Small intestine (tissue), 7 donors: ENCODE results near the gene FANCG. TPM values are rescaled to one million over a fixed set of nuclear protein-coding genes. Genes with fewer than 3 reads are reported as not detected.

Experiments
- DNase-seq, 2 donors: peaks; one replicate each; pipeline versions ENCODE4 v3.0.0 to v3.0.0-alpha.2; 2013
- FAIRE-seq: peaks from 2 replicates; lab custom pipeline; 2012; peaks lifted over from hg19 to GRCh38; lab: Jason Lieb, UNC
- H3K27ac ChIP-seq, 3 donors: one replicate each; pipeline ENCODE4 v1.5.1; 2013; ENCODE audit warnings: low read length in 2 of 3, mild to moderate bottlenecking in 2 of 3, control low read depth in 1 of 3, inconsistent platforms in 1 of 3, low read depth in 1 of 3, moderate library complexity in 1 of 3
- H3K27me3 ChIP-seq, 3 donors: one replicate each; pipeline ENCODE4 v1.6.1; 2013; ENCODE audit warnings: low read length in 3 of 3, inconsistent platforms in 1 of 3; ENCODE audit not compliant: control insufficient read depth in 3 of 3, insufficient read depth in 3 of 3
- H3K36me3 ChIP-seq, 3 donors: one replicate each; pipeline ENCODE4 v1.6.1; 2013; ENCODE audit warnings: low read length in 3 of 3, inconsistent platforms in 1 of 3, low read depth in 1 of 3, mild to moderate bottlenecking in 1 of 3, moderate library complexity in 1 of 3; ENCODE audit not compliant: control insufficient read depth in 3 of 3, insufficient read depth in 2 of 3
- H3K4me1 ChIP-seq, 3 donors: one replicate each; pipeline ENCODE4 v1.6.1; 2013; ENCODE audit warnings: low read length in 2 of 3, inconsistent platforms in 1 of 3, low read depth in 1 of 3, mild to moderate bottlenecking in 1 of 3, moderate library complexity in 1 of 3; ENCODE audit not compliant: control insufficient read depth in 3 of 3, insufficient read depth in 2 of 3
- H3K4me3 ChIP-seq, 3 donors: one replicate each; pipeline ENCODE4 v1.5.1; 2013; ENCODE audit warnings: low read length in 3 of 3, control low read depth in 1 of 3, inconsistent platforms in 1 of 3, low read depth in 1 of 3, mild to moderate bottlenecking in 1 of 3, moderate library complexity in 1 of 3
- H3K9me3 ChIP-seq, 2 donors: one replicate each; pipeline ENCODE4 v1.6.1; 2013; ENCODE audit warnings: low read depth in 1 of 2, low read length in 1 of 2; ENCODE audit not compliant: control insufficient read depth in 2 of 2, insufficient read depth in 1 of 2
- WGBS, 3 donors: extraction: QIAGEN DNeasy Blood & Tissue Kit; methylation state at CpG; one replicate each; pipeline ENCODE4 v1.1.7; 2013; 5-methylcytosine and 5-hydroxymethylcytosine counted together
- polyA plus RNA-seq, 4 donors: library from polyadenylated mRNA; stranded (reverse) in 3 of 4; unstranded in 1 of 4; fragments of 200-250 nt in 3 of 4; fragments of 120-200 nt in 1 of 4; gene quantifications; one replicate each; pipeline versions ENCODE4 v1.2.1 to v1.2.3, GENCODE V29; 2013
- donor health status: healthy with polysubstance abuse.
- donor health status: control.
- donor health status: control.
- donor health status: Bipolar disorder and iron deficiency.
- donor health status: healthy.

Gene FANCG
- polyA plus RNA-seq, 4 donors, result 10.0 to 22.9 (median 16.7) TPM

DNA sequence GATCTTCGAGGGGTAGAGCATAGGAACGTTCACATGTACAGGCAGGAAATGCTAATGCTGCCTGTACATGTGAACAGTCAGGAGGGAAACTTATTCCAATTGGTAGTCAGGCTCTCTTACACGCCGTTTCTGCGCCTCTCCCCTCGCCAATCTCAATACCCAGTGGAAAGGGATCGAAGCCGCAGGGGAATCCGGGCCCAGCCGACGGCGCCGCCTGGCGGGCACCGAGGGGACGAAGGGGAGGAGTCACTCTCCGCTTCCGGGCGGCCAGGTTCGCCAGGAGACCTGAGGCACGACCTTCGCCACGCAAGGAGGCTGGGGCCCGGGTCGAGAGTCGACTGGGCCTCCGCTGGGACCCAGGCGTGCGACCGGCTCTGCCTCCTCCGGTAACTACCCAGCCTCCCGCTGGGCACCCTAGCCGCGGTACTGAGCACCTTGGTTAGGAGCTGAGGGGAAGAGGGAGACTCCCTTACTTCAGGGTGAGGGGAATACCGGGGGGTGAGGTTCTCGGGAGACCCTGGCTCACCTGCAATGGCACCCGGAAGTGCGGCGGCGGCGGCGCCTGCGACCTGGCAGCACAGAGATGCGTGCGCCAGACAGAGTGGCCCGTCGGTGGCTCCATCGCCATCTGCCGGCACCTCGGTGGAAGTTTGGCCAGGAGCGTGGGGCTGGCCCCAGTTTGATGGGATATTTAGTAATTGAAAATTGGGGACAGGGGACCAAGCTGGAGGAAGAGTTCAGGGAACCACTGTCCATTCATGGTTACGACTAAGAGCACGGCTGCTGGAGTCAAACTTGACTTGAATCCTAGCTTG, 16.5 kb upstream of the FANCG start, which contains the start of gene PIGO:
PIGO (minus strand) TSS at position 557 of the 815 bp plus-strand sequence. CDS start 1,026 bp downstream, outside the sequence.
- DNase-seq (peak; percentile 91 to 97), FAIRE-seq (no peak)
- 0% methylated on average over 45 to 53 of the region's 53 CpGs for WGBS, 3 donors
- Histone ChIP-seq H3K27ac (peak within 1 kb of the TSS; percentile 93 to 99 (median 97)), H3K9me3 (no peaks in the 10 kb centered on the region), H3K4me1 (peaks cover 0 to 9% (median 2%) of the 10 kb centered on the region in 3 donors), H3K27me3 (no peaks in the 10 kb centered on the region), H3K36me3 (peaks cover 6 to 48% (median 7%) of the 10 kb centered on the region in 3 donors), H3K4me3 (peak within 1 kb of the TSS; percentile 61 to 96 (median 62))

DNA sequence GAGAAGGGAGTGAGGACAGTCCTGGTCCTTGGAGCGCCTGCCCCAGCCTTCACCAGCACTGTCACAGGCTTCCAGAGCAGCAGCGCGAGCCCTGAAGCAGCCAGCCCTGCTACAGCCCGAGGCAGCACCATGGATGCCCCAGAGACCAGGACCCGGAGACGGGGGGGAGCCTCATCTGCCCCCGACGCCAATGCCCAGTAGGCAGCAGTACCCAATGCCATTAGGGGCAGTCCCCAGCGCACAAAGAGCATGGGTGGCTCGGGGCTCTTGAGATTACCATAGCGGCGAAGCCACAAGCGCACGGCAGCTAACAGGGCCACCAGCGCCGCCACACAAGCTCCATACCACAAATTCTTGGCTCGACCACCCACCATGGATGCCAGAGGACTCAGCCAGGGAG, 11.8 kb upstream of the FANCG start:
- Histone ChIP-seq H3K27me3 (no peaks in the 10 kb centered on the region), H3K36me3 (peaks cover 3 to 66% (median 18%) of the 10 kb centered on the region in 3 donors), H3K4me1 (peaks cover 0 to 9% (median 0%) of the 10 kb centered on the region in 3 donors), H3K4me3 (no peak overlapping the region), H3K27ac (no peak overlapping the region), H3K9me3 (no peaks in the 10 kb centered on the region)
- FAIRE-seq (no peak), DNase-seq (no peak)
- 95 to 96% (median 96%) methylated on average over 17 of the region's 17 CpGs for WGBS, 3 donors

DNA sequence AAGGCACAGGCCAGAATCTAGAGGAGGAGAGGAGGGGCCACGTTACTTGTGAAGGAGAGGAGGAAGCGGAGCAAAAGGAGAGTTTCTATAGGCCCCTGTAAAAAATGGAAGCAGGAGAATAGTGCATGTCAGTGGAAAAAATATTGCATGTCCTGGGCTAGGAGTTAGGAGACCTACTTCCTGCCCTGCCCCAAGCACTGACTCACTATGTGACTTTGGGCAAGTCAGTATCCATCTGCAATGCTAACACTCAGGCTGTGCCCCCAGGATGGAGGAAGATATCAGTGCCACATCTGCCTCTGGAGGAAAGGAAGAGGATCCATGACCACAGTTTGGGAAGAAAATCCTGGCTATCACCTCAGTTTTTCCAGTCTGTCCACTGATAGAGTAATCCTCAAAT, 9.7 kb upstream of the FANCG start:
- Histone ChIP-seq H3K4me3 (no peak overlapping the region), H3K9me3 (no peaks in the 10 kb centered on the region), H3K36me3 (peaks cover 3 to 64% (median 18%) of the 10 kb centered on the region in 3 donors), H3K27me3 (no peaks in the 10 kb centered on the region), H3K4me1 (no peaks in the 10 kb centered on the region), H3K27ac (no peak overlapping the region)
- FAIRE-seq, result no peak
- no peak for DNase-seq
- WGBS, 3 donors, result 89 to 100% (median 96%) methylated on average over 2 of the region's 2 CpGs

DNA sequence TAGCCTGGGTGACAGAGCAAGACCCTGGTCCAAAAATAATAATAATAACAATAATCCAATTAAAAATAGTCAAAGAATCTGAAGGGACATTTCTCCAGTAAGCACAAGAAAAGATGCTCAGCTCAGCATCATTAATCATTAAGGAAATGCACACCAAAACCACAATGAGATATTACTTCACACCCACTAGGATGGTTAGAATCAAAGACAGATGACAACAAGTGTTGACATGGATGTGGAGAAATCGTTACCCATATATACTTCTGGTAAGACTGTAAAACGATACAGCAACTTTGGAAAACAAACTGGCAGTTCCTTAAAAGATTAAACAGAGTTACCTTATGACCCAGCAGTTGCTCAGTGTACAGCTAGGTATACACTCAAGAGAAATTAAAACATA, 5.3 kb upstream of the FANCG start:
- H3K27me3 ChIP-seq, result no peaks in the 10 kb centered on the region
- DNase-seq, result no peak
- no peak overlapping the region for H3K27ac ChIP-seq
- no peak for FAIRE-seq
- WGBS, 3 donors, result 75 to 90% (median 88%) methylated on average over 2 of the region's 2 CpGs
- no peaks in the 10 kb centered on the region for H3K9me3 ChIP-seq
- H3K4me1 ChIP-seq, result no peaks in the 10 kb centered on the region
- H3K36me3 ChIP-seq, result peaks cover 3 to 29% (median 11%) of the 10 kb centered on the region in 3 donors
- no peak overlapping the region for H3K4me3 ChIP-seq

DNA sequence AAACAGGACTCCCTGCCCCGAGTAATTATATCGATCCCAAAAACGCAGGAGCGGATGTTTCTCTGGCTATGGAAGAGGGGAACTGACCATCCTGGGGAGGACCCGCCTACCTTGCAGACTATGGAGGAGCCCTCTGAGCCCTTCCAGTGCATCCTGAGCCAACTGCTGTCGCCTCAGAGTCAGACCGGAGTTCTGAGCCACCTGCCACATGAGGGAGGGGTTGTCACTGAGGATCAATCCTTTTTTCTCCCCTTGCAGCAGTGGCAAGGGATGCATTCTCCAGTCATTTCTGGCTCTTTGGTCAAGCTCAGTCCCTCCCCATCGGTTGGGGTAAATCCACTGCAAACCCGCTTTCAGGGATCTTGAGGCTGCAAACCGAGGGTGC, 709 bp downstream of the FANCG start:
- DNase-seq, result peak in 1 of 2 donors; percentile 11
- Histone ChIP-seq H3K4me1 (peaks cover 0 to 12% (median 0%) of the 10 kb centered on the region in 3 donors), H3K36me3 (peaks cover 0 to 35% (median 0%) of the 10 kb centered on the region in 3 donors), H3K27me3 (no peaks in the 10 kb centered on the region), H3K4me3 (peak overlapping the region; percentile 71 to 95 (median 83)), H3K27ac (peak overlapping the region in 2 of 3 donors; percentile 79 to 90), H3K9me3 (no peaks in the 10 kb centered on the region)
- FAIRE-seq, result no peak
- 2 to 4% (median 4%) methylated on average over 9 to 10 of the region's 10 CpGs for WGBS, 3 donors

DNA sequence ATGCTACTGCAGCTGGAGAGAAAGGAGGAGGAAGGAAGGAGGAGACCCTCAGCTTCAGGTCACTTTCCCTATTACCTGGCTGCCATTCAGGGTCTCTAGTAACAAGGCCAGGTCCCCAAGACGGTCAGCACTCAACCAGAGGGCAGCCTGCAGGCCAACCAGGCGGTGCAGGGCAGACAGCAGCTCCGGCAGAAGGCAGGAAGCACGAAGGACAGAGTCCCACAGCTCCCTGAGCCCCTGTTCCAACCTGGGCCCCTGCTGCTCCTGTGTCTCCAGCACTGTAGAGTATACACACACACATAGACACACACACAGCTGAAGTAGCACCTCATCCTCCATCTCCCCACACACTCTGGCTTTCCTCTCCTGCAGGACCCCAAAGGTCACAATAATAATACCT, 1.7 kb downstream of the FANCG start:
- WGBS, 3 donors, result 70 to 78% (median 71%) methylated on average over 4 of the region's 4 CpGs
- no peak for FAIRE-seq
- Histone ChIP-seq H3K27ac (no peak overlapping the region), H3K4me1 (peaks cover 0 to 12% (median 0%) of the 10 kb centered on the region in 3 donors), H3K36me3 (peaks cover 0 to 38% (median 0%) of the 10 kb centered on the region in 3 donors), H3K9me3 (no peaks in the 10 kb centered on the region), H3K27me3 (no peaks in the 10 kb centered on the region), H3K4me3 (no peak overlapping the region)
- no peak for DNase-seq

DNA sequence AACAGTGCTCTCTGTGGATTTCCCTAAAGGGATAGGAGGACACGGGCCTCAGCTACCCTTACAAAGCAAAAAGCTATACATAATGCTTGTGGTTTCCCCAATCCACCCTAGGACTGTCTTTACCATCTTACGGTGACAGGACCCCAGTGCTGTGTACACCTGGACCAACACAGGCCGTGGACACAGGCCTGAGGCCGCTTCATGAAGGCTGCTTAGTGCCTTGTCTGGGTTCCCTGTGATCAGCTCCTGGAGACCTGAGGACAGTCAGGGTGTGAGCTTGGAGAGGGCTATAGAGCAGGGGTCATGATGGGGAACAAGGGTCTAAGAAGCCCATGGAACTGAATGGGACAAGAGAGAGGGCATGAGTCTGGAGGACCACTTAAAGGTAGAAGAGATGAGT, 2.9 kb downstream of the FANCG start:
- DNase-seq, result no peak
- H3K27ac ChIP-seq, result no peak overlapping the region
- no peak for FAIRE-seq
- H3K4me3 ChIP-seq, result no peak overlapping the region
- 94 to 96% (median 96%) methylated on average over 4 of the region's 4 CpGs for WGBS, 3 donors
- H3K36me3 ChIP-seq, result peaks cover 0 to 38% (median 0%) of the 10 kb centered on the region in 3 donors
- no peaks in the 10 kb centered on the region for H3K9me3 ChIP-seq
- no peaks in the 10 kb centered on the region for H3K27me3 ChIP-seq
- H3K4me1 ChIP-seq, result peaks cover 0 to 12% (median 0%) of the 10 kb centered on the region in 3 donors

DNA sequence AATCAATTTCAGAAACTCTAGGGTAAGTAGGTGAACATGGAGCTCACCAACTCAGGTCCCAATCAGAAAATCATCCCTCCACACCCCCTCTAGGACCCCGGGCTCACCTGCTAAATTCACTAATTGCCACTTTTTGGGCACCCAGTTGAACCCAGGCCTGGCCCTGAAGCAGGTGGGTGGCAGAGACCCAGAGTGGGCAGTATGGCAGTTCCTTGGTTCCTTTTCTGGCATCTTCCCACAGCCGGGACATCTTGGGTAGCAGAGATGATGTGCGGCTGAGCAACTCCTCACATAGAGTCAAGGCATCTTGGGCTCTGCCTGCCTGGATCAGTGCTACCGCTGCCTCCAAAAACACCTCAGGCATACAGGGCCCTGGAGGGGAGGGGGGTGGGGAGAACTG, 4.4 kb downstream of the FANCG start:
- Histone ChIP-seq H3K9me3 (no peaks in the 10 kb centered on the region), H3K27ac (no peak overlapping the region), H3K4me3 (no peak overlapping the region), H3K27me3 (no peaks in the 10 kb centered on the region), H3K4me1 (peaks cover 0 to 12% (median 0%) of the 10 kb centered on the region in 3 donors), H3K36me3 (peaks cover 0 to 38% (median 0%) of the 10 kb centered on the region in 3 donors)
- DNase-seq (no peak), FAIRE-seq (no peak)
- WGBS, 3 donors, result 95 to 98% (median 97%) methylated on average over 4 of the region's 4 CpGs
